MM.1S (cell line): ENCODE measurements around the gene PPP1R18.

Source experiments
- DNase-seq: peaks from one replicate; pipeline ENCODE4 v3.0.0-alpha.2; 2015
- H2AFZ ChIP-seq: fragments of 300-600 bp; sonication (generic); 2 replicates; pipeline ENCODE4 v1.6.0; 2016; ENCODE audit warnings: antibody characterized with exemption, low read length
- H3F3A ChIP-seq: fragments of 300-600 bp; sonication (generic); 2 replicates; pipeline ENCODE4 v1.6.1; 2016; ENCODE audit warnings: mild to moderate bottlenecking, antibody characterized with exemption, low read length, moderate library complexity, mixed read lengths; ENCODE audit not compliant: insufficient read depth
- H3K27ac ChIP-seq: fragments of 300-600 bp; sonication (generic); 2 replicates; pipeline ENCODE4 v1.5.1; 2016; ENCODE audit warnings: mild to moderate bottlenecking, low read length
- H3K27me3 ChIP-seq: fragments of 300-600 bp; sonication (generic); replicated peaks from 2 replicates; pipeline ENCODE4 v1.6.0; 2016; ENCODE audit warnings: low read length; ENCODE audit not compliant: insufficient read depth
- H3K36me3 ChIP-seq: fragments of 300-600 bp; sonication (generic); replicated peaks from 2 replicates; pipeline ENCODE4 v1.6.1; 2016; ENCODE audit warnings: mild to moderate bottlenecking, low read length, mixed read lengths; ENCODE audit not compliant: insufficient read depth
- H3K4me1 ChIP-seq: fragments of 300-600 bp; sonication (generic); 2 replicates; pipeline ENCODE4 v1.6.1; 2016; ENCODE audit warnings: low read length, mixed read lengths
- H3K4me2 ChIP-seq: fragments of 300-600 bp; sonication (generic); 2 replicates; pipeline ENCODE4 v1.6.0; 2016; ENCODE audit warnings: low read depth, low read length
- H3K4me3 ChIP-seq: fragments of 300-600 bp; sonication (generic); 2 replicates; pipeline ENCODE4 v1.5.1; 2016; ENCODE audit warnings: low read length, mixed read lengths
- H3K79me2 ChIP-seq: fragments of 300-600 bp; sonication (generic); 2 replicates; pipeline ENCODE4 v1.6.1; 2016; ENCODE audit warnings: mixed run types, low read length, mixed read lengths
- H3K9ac ChIP-seq: fragments of 300-600 bp; sonication (generic); 2 replicates; pipeline ENCODE4 v1.6.1; 2016; ENCODE audit warnings: low read length, mixed read lengths
- H3K9me2 ChIP-seq: fragments of 300-600 bp; sonication (generic); replicated peaks from 2 replicates; pipeline ENCODE4 v1.6.1; 2016; ENCODE audit warnings: mild to moderate bottlenecking, low read length, mixed read lengths; ENCODE audit not compliant: insufficient read depth
- H3K9me3 ChIP-seq: fragments of 300-600 bp; sonication (generic); replicated peaks from 2 replicates; pipeline ENCODE4 v1.6.1; 2016; ENCODE audit warnings: mild to moderate bottlenecking, low read length, mixed read lengths; ENCODE audit not compliant: insufficient read depth
- H4K20me1 ChIP-seq: fragments of 300-600 bp; sonication (generic); 2 replicates; pipeline ENCODE4 v1.6.1; 2016; ENCODE audit warnings: mild to moderate bottlenecking, low read length, moderate library complexity, mixed read lengths; ENCODE audit not compliant: insufficient read depth
- EZH2 ChIP-seq: fragments of 300-600 bp; sonication (generic); optimal IDR thresholded peaks from 2 replicates; pipeline ENCODE3; 2017; ENCODE audit warnings: low read depth, mild to moderate bottlenecking, antibody characterized with exemption, low read length, mixed read lengths
- EZH2phosphoT487 ChIP-seq: fragments of 300-600 bp; sonication (generic); IDR thresholded peaks from 2 replicates; pipeline ENCODE4 v1.6.1; 2018; ENCODE audit warnings: antibody characterized with exemption, low read length
- TF ChIP-seq, protein P1 (sequence below): fragments of 300-600 bp; sonication (generic); IDR thresholded peaks from 2 replicates; pipeline ENCODE4 v1.5.1; 2016; ENCODE audit warnings: antibody characterized with exemption, low read length, mixed read lengths

Gene PPP1R18

DNA sequence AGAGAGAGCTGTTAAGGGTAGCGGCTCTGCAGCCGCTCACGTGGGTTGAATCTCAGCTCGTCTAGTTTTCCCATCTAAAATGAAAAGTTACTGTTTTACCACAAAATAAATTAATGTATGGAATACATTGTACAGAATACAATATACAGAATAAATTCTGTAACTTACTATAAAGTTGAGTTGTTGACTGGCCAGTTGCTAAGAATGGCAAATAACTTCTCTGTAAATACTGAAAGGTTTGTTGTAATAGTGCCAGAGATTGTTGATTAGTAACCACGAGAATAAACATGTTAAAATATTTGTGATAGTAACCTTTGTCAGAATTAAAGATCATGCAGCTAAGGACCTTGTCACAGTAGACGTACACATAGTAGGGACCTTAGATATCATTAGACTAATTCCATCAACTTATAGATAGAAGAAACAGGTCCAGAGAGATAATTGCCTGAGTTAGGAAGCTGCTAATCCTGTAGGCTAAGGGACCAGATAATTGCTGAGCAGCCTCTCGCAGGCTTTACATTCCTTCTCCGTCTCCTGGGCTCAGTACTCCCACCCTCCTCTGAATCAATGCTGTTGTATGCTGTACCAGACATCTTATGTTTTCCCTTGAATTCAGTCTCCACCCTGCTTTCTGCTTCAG lies 4.9 kb upstream of the PPP1R18 start:
- H3K9ac ChIP-seq = peak overlapping the region; percentile 67; the same call in 1 of the 2 replicates
- TF ChIP-seq, protein P1, sequence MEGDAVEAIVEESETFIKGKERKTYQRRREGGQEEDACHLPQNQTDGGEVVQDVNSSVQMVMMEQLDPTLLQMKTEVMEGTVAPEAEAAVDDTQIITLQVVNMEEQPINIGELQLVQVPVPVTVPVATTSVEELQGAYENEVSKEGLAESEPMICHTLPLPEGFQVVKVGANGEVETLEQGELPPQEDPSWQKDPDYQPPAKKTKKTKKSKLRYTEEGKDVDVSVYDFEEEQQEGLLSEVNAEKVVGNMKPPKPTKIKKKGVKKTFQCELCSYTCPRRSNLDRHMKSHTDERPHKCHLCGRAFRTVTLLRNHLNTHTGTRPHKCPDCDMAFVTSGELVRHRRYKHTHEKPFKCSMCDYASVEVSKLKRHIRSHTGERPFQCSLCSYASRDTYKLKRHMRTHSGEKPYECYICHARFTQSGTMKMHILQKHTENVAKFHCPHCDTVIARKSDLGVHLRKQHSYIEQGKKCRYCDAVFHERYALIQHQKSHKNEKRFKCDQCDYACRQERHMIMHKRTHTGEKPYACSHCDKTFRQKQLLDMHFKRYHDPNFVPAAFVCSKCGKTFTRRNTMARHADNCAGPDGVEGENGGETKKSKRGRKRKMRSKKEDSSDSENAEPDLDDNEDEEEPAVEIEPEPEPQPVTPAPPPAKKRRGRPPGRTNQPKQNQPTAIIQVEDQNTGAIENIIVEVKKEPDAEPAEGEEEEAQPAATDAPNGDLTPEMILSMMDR = no peak
- TF ChIP-seq EZH2phosphoT487 (no peak), EZH2 (no peak)
- peaks cover 16% of the 10 kb centered on the region for H3F3A ChIP-seq
- peak overlapping the region; percentile 89 for H3K4me2 ChIP-seq
- H3K27ac ChIP-seq = no peak overlapping the region
- H2AFZ ChIP-seq = peak overlapping the region; percentile 93
- no peaks in the 10 kb centered on the region for H3K36me3 ChIP-seq
- no peaks in the 10 kb centered on the region for H3K9me2 ChIP-seq
- no peaks in the 10 kb centered on the region for H3K27me3 ChIP-seq
- no peaks in the 10 kb centered on the region for H4K20me1 ChIP-seq
- no peaks in the 10 kb centered on the region for H3K9me3 ChIP-seq
- peak overlapping the region; percentile 88 for H3K4me3 ChIP-seq
- H3K4me1 ChIP-seq = peaks cover 25% of the 10 kb centered on the region
- H3K79me2 ChIP-seq = peaks cover 11% of the 10 kb centered on the region
- no peak for DNase-seq

DNA sequence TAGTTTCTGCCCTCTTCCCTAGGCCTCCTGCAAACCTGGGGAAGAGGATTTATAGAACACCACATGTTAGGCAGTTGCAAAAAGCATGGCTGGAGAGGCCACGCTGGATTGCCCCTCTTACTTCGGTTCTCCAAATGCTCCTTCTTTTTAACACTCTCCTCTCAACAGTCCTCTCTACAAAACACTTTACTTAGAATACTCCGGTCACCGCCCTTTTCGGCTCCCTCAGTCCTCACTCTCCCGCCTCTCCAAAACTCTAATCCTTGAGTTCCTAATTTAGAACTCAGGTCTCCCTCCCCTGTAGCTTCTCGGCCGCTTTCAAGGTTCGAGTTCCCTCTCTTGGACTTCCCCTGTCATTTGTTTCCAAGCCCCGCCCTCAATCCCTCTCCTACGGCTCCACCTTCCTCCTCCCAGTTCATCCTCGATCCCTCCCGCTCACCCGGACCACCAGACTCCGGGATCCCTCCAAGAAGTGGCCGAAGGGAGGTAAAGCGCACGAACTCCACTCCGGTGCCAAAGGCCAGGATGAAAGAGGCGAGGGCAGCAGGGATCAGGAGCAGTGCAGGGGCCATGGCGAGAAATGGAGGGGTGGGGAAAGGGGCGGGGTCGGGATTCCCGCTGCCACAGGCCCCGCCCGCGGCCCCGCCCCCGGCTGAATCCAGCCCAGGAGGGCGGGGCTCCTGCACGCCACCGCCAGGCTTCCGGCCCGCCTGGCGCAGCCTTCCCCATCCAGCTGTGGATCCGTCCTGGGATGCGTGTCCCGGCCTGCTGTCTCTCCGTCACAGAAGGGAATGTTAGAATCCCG lies 4.2 kb upstream of the PPP1R18 start, which contains the start of gene NRM:
NRM (minus strand) TSS at position 582 of the 805 bp plus-strand sequence; CDS start at position 572, 10 bp downstream.
- H3K4me3 ChIP-seq = peak within 1 kb of the TSS; percentile 88
- H3K9ac ChIP-seq = peak within 1 kb of the TSS; percentile 67
- H3K4me1 ChIP-seq = peaks cover 25% of the 10 kb centered on the region
- H3K27ac ChIP-seq = no peak within 1 kb of the TSS
- H3K4me2 ChIP-seq = peak within 1 kb of the TSS; percentile 89
- peak; percentile 75 for DNase-seq
- peak within 1 kb of the TSS; percentile 93 for H2AFZ ChIP-seq
- no peaks in the 10 kb centered on the region for H3K36me3 ChIP-seq
- no peaks in the 10 kb centered on the region for H4K20me1 ChIP-seq
- TF ChIP-seq, protein P1 = no peak
- TF ChIP-seq EZH2phosphoT487 (no peak), EZH2 (no peak)
- no peaks in the 10 kb centered on the region for H3K9me2 ChIP-seq
- H3K9me3 ChIP-seq = no peaks in the 10 kb centered on the region
- H3K79me2 ChIP-seq = peaks cover 19% of the 10 kb centered on the region
- no peaks in the 10 kb centered on the region for H3K27me3 ChIP-seq
- peaks cover 23% of the 10 kb centered on the region for H3F3A ChIP-seq

- H3K4me1 ChIP-seq = peaks cover 25% of the 10 kb centered on the region
- H3K27ac ChIP-seq = no peak overlapping the region
- H3K4me2 ChIP-seq = peak overlapping the region; percentile 89
- peak overlapping the region; percentile 93; the same call in 1 of the 2 replicates for H2AFZ ChIP-seq
- no peak for DNase-seq
- no peaks in the 10 kb centered on the region for H4K20me1 ChIP-seq
- peaks cover 27% of the 10 kb centered on the region for H3F3A ChIP-seq
- H3K9me3 ChIP-seq = no peaks in the 10 kb centered on the region
- TF ChIP-seq, protein P1 = no peak
- TF ChIP-seq EZH2phosphoT487 (no peak), EZH2 (no peak)
- H3K4me3 ChIP-seq = peak overlapping the region; percentile 88
- peaks cover 25% of the 10 kb centered on the region for H3K79me2 ChIP-seq
- H3K9ac ChIP-seq = peak overlapping the region; percentile 67; the same call in 1 of the 2 replicates
- H3K36me3 ChIP-seq = no peaks in the 10 kb centered on the region
- H3K27me3 ChIP-seq = no peaks in the 10 kb centered on the region
- no peaks in the 10 kb centered on the region for H3K9me2 ChIP-seq
Measured at GRCh38 chr6:30689985-30690384, 3.5 kb upstream of the PPP1R18 start.
